ENCODE results near the gene DDX60.
"Not testable (repeated sequence)": the region's sequence is repeated elsewhere in the genome, so short reads cannot be mapped to it uniquely, and the experiment has no call there.

Gene DDX60

DNA sequence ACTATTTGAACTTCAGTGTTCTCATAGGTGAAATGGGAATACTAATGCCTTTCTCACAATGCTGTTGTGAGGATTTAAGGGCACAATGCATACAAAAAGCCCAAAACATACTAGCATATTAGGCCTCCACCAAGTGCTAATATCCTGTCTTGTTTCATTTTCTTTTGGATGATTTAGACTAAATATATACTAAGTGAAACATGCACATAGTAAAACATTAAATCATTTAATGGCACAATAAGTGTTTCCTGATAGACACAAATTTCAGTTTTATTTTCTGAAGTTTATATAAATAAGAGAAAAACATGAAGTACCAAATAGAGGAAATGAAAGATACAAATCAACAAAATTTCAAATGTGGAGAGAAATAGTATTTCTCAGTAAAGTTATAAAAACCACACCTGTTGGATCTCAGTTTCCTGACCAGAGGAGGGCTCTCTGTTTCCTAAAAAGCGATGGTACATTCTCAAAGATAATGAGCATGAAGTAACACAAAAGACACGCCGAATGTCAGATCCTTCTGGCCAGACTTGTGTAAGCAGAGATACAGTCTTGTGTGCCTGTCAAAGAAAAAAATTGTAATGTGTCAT, 25.1 kb downstream of the DDX60 start:
- no peak for DNase-seq (ENCODE audit: low read depth in 2 of 3, low spot score in 1 of 3)

DNA sequence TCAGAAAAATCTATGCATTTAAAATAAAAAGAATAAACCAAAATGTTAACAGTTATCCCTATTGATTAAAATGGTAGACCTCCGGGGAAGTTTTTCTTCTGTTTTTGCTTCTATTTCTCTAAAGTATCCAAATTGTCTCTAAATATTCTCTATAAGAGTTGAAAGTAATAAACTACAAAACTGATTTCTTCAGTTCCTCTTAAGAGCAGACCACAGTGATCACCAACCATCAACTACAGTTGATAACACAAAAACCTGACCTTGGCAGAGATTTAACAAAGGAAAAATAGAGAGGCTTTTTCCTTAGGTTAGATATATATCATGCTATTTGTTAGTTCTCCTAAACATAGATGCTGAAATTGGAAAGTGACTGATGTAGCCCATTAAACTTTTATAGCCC, 27.3 kb downstream of the DDX60 start:
- DNase-seq (ENCODE audit: low read depth in 2 of 3, low spot score in 1 of 3), result no peak

DNA sequence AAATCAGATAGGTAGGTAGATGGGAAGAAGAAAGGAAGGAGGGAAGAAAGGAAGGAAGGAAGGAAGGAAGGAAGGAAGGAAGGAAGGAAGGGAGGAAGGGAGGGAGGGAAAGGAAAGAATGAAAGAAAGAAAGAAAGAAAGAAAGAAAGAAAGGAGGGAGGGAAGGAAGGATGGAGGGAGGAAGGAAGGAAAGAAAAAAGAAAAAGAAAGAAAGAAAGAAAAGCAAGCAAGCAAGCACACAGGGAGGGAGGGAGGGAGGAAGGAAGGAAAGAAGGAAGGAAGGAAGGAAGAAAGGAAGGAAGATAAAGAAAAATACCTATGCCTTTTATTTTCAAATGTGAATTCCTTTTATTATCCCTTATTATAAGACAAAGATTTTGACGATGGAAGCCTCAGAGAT, 32.7 kb downstream of the DDX60 start:
- DNase-seq (ENCODE audit: low read depth in 2 of 3, low spot score in 1 of 3), result not testable (repeated sequence)

DNA sequence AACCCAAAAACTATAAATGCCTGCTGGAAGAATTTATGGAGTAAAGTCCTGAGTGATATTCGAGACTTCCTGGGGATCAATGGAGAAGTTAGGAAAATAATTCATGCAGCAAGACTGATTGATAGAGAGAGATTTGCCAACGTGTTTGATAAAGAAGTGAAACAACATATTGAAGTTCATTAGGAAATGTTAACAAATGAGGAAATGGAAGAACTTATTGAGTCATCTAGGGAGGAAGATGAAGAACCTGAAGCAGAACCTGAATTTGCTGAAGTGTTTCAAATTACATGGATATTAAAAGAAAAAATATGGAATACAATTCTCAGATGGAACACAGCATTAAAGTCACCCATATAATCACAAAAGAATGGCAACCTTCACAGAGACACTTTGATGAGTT, 39.0 kb downstream of the DDX60 start:
- no peak for DNase-seq (ENCODE audit: low read depth in 2 of 3, low spot score in 1 of 3)

DNA sequence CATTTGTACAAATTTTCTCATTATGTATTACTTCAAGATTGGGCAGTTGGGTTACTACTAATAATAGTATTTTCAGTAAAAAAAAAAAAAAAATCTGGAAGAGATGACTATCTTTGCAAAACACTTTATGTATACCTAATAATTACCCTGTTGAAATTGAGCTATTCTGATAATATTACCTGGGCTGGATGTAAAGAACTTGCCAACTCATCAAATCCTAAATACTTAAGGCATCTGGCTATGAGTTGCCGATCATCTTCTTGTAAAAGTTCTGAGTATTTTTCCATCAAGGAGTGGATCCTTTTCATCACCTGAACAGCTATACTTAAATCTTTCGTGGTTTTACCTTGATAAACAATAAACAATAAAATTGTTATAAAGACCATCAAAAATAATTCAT, 42.7 kb downstream of the DDX60 start:
- no peak for DNase-seq (ENCODE audit: low read depth in 2 of 3, low spot score in 1 of 3)

DNA sequence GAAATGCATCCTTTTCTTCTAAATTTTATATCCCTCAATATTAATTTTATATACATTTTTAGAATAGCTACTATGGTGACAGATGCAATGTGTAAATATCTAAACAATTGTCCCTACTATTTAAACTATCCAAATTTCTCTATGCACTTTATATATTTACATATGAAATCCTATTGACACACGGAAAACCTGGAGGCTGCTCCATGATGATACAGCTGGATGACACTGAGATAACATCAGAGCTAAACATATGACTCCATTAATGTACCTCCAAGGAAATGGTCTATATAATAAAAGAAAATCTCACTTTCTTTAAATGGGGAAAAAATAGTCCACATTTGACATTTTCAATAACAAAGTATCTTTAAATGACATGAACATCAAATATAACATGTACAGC, 43.7 kb downstream of the DDX60 start:
- DNase-seq (ENCODE audit: low read depth in 2 of 3, low spot score in 1 of 3), result no peak

DNA sequence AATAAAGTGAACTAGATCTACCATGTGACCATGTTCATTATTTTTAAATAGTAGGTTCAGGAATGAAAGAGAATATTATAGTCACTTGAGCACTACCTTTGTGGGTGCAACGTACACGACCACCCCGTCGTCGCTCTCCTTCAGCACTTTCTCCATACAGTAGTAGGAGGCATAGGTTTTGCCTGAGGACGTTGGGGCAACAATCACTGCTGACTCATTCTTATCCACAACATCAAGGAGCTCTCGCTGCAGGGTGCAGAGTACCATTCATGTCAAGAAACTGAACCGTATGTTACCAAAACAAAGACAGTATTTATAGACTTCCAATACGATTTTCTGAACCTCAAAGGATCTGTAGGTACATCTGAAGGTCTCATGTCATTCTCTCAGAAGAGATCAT, 44.7 kb downstream of the DDX60 start:
- no peak for DNase-seq (ENCODE audit: low read depth in 2 of 3, low spot score in 1 of 3)

DNA sequence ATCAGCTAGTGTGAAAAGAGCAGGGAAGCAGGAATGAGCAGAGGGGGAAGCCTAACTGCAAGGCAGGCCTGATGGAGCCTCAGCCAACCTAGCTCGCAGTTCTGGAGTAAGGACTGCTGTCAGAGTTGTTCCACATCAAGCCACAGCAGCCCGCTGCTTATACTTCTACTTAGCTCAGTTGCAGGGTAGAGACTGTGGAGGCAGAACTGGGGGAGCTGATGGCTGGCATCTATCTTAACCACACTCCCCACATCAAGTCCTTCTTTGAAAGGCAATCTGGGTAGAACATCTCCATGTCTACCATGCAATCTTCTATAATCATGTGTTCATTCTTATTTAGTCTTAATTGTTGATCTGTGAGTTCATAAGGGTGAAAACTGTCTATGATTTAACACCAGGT, 46.1 kb downstream of the DDX60 start:
- DNase-seq (ENCODE audit: low read depth in 2 of 3, low spot score in 1 of 3), result no peak

DNA sequence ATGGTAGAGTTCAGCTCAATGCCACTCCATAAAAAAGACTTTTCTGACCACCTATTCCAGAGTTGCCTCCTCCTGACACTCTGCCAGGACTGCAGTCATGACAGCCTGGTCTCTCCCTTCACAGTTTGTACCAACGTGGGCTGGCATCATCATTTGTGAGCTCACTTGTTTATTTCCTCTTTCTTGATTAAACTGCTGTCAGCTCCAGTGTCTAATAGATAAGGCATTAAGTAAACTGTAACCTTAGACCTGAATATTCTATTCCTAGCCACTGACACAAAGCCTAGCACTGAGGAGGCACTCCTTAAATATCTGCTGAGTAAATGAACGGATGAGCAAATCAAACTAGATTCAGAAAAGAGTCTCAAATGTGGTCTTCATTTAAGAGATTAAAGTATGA, 48.7 kb downstream of the DDX60 start:
- DNase-seq (ENCODE audit: low read depth in 2 of 3, low spot score in 1 of 3), result no peak

DNA sequence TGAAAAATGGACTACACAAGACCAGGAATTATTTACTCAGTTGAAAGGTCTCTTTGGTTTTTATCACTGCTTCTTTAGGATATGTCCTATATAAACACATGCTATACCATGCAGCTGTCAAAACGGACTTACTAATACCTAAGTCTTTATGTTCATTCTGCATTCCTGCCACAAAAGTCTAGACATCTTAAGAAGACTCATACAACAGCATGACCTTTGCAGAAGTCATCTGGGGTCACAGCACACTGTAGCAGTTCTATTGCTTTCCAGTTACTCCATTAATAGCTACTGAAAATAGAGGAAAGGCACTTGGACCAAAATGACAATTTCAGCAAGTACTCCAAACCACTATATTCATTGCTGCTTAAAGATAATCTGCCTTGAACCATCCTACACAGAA, 53.2 kb downstream of the DDX60 start:
- no peak for DNase-seq (ENCODE audit: low read depth in 2 of 3, low spot score in 1 of 3)

DNA sequence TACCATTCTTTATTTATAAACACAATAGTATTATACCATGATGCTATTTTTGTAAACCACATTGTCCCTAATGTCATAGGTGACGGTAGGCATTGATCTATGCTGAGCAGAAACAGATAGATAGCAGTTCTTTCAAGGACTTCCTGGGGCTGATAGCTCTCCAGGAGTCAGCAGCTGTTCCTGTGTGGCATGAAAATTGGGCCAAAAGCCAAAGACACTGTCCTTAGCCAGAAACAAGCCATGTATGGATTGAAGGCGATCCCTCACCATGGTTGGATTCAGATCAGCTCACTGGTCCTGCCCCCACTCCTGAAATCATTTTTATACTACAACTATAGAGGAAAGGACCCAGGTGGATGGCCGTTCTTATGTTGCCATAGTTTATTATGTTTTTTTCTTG, 53.6 kb downstream of the DDX60 start:
- no peak for DNase-seq (ENCODE audit: low read depth in 2 of 3, low spot score in 1 of 3)

DNA sequence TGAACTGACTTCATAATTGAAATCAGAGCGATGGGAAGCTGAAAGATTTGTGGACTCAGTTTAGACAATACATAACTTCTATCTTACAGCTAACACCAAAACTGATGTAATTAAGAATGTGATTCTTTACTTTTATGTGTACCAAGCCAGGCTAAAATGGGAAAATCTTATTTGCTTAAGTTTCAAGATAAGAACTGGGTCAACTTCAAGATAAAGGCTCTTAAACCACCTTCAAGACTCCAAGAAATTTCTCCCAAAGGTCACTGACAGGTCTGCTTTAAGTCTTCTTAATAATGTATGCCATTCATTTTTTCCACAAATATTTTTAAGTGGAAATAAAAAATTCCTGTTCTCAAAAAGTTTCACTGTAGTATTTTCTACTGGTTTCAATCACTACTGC, 55.5 kb downstream of the DDX60 start:
- no peak for DNase-seq (ENCODE audit: low read depth in 2 of 3, low spot score in 1 of 3)

DNA sequence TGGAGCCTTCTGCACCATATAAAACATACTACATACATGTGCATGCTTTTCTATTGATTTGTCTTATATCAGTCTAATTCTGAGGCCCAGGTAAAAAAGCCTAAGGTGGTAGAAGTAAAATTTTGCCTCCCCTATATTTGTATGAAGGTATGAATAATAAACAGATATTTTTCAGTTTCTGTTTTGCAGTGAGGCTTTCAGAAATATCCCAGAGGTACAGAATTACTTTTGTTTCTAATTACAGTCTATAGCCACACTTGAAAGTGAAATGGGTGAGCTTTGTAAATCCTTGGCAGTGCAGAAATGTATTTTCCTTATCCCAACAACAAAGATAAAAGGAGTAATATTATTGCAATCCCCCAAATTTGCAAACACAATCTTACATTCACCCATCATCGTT, 59.5 kb downstream of the DDX60 start:
- no peak for DNase-seq (ENCODE audit: low read depth in 2 of 3, low spot score in 1 of 3)

DNA sequence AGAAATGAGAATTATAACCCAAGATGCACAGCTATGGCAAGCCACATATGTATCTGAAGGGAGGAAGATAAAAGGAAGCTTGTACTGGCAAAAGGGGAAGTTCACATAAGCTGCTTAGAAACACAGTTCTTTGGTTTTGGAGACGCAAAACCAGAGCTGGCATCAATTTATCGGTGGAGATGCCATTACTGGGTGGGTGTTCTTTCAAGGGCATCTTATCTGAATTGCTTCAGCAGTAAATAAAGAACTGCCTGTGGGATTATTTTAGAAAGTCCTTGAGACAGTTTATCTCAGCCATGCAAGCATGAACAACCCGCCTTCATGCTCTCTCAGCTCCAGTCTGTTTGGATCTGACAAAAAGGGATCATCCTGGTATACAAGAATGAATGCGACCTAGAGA, 60.8 kb downstream of the DDX60 start:
- DNase-seq (ENCODE audit: low read depth in 2 of 3, low spot score in 1 of 3), result no peak

DNA sequence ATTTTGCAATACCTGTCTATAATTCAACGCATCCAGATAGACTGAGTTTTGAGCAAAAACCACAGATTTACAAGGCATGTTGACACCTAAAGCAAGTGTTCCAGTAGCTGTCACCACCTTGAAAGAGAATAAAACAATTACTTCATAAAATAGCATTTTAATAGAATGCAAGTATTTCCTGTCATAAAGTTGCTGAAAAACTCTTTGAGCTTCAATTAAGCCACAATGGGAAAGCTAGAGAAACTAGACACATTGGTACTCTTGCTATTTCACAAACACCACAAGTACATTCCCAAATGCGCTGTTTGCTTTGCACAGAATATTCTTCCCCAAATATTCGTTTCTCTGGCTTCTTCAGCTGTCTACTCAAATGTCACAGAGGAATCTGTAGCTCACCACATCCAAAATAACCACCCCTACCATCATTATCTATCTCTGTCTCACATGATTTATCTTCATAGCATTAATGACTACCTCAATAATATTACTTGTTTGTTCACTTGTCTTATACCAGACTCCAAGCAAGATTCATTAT, 70.3 kb downstream of the DDX60 start:
- no peak for DNase-seq (ENCODE audit: low read depth in 2 of 3, low spot score in 1 of 3)

DNA sequence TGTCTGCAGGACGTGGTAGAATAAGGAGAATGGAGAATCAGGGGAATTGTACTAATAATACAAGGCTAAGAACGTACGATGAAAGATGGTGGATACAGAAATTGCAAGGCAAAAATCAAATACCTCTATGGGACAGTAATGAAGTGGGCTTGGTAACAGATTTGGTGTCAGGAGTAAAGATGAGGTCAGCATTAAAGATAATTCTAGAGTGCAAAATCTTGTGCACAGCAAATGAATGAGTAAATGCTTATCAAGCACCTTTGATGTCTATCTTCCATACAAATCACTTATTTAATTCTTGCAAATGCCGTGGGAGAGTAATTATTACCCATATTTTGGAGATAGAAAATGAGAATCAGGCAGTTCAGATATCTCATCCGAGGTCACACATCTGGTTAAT, 70.9 kb downstream of the DDX60 start:
- no peak for DNase-seq (ENCODE audit: low read depth in 2 of 3, low spot score in 1 of 3)

DNA sequence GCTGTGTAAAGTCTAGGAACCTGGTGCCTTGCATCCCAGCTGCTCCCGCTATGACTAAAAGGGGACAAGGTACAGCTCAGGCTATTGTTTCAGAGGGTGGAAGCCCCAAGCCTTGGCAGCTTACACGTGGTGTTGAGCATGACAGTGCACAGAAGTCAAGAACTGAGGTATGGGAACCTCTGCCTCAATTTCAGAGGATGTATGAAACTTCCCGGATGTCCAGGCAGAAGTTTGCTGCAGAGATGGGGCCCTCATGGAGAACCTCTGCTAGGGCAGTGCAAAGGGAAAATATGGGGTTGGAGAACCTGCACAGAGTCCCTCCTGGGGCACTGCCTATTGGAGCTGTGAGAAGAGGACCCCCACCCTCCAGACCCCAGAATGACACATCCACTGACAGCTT, 76.6 kb downstream of the DDX60 start:
- DNase-seq (ENCODE audit: low read depth in 2 of 3, low spot score in 1 of 3), result no peak

DNA sequence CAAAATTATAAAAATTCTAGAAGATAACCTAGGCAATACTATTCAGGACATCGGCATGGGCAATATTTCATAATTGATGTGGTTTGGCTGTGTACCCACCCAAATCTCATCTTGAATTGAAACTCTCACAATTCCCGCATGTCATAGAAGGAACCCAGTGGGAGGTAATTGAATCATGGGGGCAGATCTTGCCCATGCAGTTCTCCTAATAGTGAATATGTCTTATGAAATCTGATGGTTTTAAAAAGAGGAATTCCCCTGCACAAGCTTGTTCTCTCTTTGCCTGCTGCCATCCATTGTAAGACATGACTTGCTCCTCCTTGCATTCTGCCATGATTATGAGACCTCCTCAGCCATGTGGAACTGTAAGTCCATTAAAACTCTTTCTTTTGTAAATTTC, 77.7 kb downstream of the DDX60 start:
- DNase-seq (ENCODE audit: low read depth in 2 of 3, low spot score in 1 of 3), result no peak

DNA sequence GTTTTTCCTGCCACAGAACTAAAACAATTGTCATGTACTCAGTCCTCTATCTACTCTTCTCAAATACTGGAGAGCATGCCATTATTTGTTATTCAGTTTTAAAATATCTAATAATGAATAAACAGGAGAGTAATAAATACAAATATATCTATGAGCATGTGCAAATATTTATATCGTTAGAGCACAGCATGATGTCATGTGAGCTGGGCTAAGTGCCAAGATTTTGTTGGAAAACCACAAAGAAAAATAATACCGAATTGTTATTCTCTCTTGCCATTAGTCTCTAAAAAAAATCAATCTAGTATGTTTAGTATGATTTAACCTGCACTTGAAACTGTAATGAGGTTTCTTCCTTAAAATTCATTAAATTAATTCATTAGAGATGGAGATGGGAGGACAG, 97.3 kb downstream of the DDX60 start:
- no peak for DNase-seq (ENCODE audit: low read depth in 2 of 3, low spot score in 1 of 3)

DNA sequence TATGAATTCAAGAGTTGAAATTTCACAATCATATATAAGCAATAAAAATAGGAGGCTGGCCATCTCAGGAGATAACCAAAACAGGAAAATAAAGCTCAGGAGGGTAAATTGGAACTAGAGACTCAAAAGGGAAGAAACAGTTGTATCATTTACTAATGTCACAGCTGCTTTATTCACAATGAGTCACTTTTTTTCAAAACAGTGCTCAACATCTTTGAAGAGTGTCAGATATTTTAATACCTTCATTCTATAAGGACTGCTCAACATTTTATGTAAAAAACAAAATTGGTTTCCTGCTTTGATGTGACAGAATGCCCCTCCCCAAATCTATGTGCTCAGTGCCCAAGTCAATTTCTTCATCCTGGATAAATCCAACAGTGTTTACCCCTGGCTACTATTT, 97.7 kb downstream of the DDX60 start:
- no peak for DNase-seq (ENCODE audit: low read depth in 2 of 3, low spot score in 1 of 3)

DNA sequence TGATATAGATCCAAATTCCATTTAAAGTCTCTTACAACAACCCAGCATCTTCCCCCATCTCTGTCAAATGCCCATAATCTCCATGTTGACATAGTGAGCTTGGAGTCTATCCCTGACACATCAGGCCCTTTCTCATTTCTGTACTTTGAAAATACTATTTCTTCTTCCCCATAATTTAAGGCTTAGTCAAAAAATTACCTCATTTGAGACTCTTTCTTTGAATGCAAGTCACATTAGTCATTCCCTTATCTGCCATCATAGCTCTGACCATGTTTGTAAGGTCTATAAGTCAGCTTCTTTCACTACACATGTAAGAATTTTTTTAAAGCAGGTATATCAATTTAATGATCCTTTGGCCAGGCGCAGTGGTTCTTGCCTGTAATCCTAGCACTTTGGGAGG, 99.9 kb downstream of the DDX60 start:
- no peak for DNase-seq (ENCODE audit: low read depth in 2 of 3, low spot score in 1 of 3)

DNA sequence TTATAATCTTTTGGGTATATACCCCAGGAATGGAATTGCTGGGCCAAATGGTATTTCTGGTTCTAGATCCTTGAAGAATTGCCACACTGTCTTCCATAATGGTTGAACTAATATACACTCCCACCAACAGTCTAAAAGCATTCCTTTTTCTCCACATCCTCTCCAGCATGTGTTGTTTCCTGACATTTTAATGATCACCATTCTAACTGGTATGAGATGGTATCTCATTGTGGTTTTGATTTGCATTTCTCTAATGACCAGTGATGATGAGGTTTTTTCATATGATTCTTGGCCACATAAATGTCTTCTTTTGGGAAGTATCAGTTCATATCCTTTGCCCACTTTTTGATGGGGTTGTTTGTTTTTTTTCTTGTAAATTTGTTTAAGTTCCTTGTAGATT, 105.0 kb downstream of the DDX60 start:
- DNase-seq (ENCODE audit: low read depth in 2 of 3, low spot score in 1 of 3), result not testable (repeated sequence)

DNA sequence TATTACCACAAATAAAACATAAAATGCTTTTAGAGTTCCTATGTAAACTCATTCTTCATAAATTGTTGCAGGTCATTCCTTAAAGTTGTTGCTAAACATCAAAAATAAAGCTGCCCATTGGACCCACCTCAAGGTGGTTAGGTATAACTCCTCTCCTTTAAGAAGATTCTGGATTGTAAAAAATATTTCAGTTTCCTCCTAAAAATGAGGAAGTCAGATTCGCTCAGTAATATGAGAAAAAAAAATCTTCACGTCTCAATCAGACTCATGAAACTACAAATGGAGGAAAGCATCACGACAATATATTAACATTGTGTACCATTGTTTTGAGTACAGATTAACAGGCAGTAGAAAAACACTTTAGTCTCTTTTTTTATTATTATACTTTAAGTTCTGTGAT, 105.9 kb downstream of the DDX60 start:
- no peak for DNase-seq (ENCODE audit: low read depth in 2 of 3, low spot score in 1 of 3)
